Upper lobe of left lung (tissue), 4 donors: ENCODE results near the gene AQP12B.

Experiments
- EP300 ChIP-seq, 4 donors: sonication (generic); formaldehyde crosslinking; IDR thresholded peaks; one replicate each; pipeline ENCODE4 v1.5.1; 2017; ENCODE audit warnings: antibody characterized with exemption in 4 of 4, control low read depth in 2 of 4
- TF ChIP-seq, protein P1 (sequence below), 6 experiments: fragments of 450-650 bp in 4 of 6; fragments of 200-600 bp in 2 of 6; sonication (generic) in 2 of 6; IDR thresholded peaks; one replicate each; pipeline ENCODE4 v1.5.1; 2016 to 2019; ENCODE audit warnings: antibody characterized with exemption in 6 of 6

GRCh38 chr2:240644171-240644651 is 38.5 kb downstream of the AQP12B start:
- no peak for TF ChIP-seq EP300 (IDR thresholded peaks at IDR 0.05)
- TF ChIP-seq, protein P1, sequence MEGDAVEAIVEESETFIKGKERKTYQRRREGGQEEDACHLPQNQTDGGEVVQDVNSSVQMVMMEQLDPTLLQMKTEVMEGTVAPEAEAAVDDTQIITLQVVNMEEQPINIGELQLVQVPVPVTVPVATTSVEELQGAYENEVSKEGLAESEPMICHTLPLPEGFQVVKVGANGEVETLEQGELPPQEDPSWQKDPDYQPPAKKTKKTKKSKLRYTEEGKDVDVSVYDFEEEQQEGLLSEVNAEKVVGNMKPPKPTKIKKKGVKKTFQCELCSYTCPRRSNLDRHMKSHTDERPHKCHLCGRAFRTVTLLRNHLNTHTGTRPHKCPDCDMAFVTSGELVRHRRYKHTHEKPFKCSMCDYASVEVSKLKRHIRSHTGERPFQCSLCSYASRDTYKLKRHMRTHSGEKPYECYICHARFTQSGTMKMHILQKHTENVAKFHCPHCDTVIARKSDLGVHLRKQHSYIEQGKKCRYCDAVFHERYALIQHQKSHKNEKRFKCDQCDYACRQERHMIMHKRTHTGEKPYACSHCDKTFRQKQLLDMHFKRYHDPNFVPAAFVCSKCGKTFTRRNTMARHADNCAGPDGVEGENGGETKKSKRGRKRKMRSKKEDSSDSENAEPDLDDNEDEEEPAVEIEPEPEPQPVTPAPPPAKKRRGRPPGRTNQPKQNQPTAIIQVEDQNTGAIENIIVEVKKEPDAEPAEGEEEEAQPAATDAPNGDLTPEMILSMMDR (IDR thresholded peaks at IDR 0.05), result no peak
